K562 (cell line): ENCODE measurements around the gene HCCS. TPM values are rescaled to one million over a fixed set of nuclear protein-coding genes. Genes with fewer than 3 reads are reported as not detected.

Experiments used
- CAMTA2 ChIP-seq: fragments of 250-450 bp; sonication (Bioruptor Pico); conservative IDR thresholded peaks from 2 replicates; pipeline ENCODE4 v1.5.1; 2022
- CBX5 ChIP-seq: IDR thresholded peaks from 2 replicates; pipeline ENCODE4 v1.6.1; 2014; ENCODE audit warnings: low read depth, borderline replicate concordance
- FOS ChIP-seq: IDR thresholded peaks from 3 replicates; pipeline ENCODE4 v1.6.1; 2011; ENCODE audit not compliant: insufficient read length; ENCODE audit errors: extremely low read depth
- KDM5B ChIP-seq: fragments of 200-600 bp; sonication (generic); IDR thresholded peaks from 2 replicates; pipeline ENCODE4 v1.6.1; 2012; ENCODE audit warnings: low read depth, mild to moderate bottlenecking, moderate library complexity, low read length, control low read depth, inconsistent platforms; ENCODE audit not compliant: insufficient replicate concordance
- PBX2 ChIP-seq, 2 experiments: IDR thresholded peaks in 1 of 2; conservative IDR thresholded peaks in 1 of 2; 2 replicates each; pipeline ENCODE4 v1.6.1; 2016; ENCODE audit warnings: low read depth in 2 of 2, mild to moderate bottlenecking in 1 of 2, missing compliant biosample characterization in 1 of 2, missing genetic modification characterization in 1 of 2, moderate library complexity in 1 of 2
- SIN3B ChIP-seq: fragments of 450-650 bp; IDR thresholded peaks from 2 replicates; pipeline ENCODE4 v1.6.1; 2017; ENCODE audit warnings: low read depth, mild to moderate bottlenecking, moderate library complexity
- SP2 ChIP-seq: IDR thresholded peaks from 2 replicates; pipeline ENCODE4 v1.6.1; 2011; ENCODE audit warnings: mild to moderate bottlenecking, low read depth, low read length, moderate library complexity; ENCODE audit not compliant: poor library complexity, severe bottlenecking; ENCODE audit errors: extremely low read depth
- TRIM24 ChIP-seq, 2 experiments: fragments of 450-650 bp; IDR thresholded peaks; 2 replicates each; pipeline ENCODE4 v1.6.1; 2016
- VEZF1 ChIP-seq: fragments of 200-800 bp; sonication (Bioruptor generic); IDR thresholded peaks from 2 replicates; pipeline ENCODE4 v1.6.1; 2017; ENCODE audit warnings: missing genetic modification characterization, missing compliant biosample characterization
- ZBTB2 ChIP-seq: fragments of 450-650 bp; IDR thresholded peaks from 2 replicates; pipeline ENCODE4 v1.6.1; 2016; ENCODE audit warnings: antibody characterized with exemption
- polyA plus RNA-seq, 8 experiments: library from polyadenylated mRNA; depleted of rRNA in 4 of 8; stranded (reverse) in 5 of 8; unstranded in 3 of 8; fragments of >200 nt; fragmentation: Nextera tagmentation in 2 of 8; fragmentation: Illumina TruSeq in 1 of 8; extraction: Ambion mirVana in 2 of 8; extraction: Trizol in 1 of 8; gene quantifications; 2 replicates each; pipeline versions ENCODE4 v1.2.1 to v1.2.3, GENCODE V29; 2011 to 2014; ENCODE audit warnings: inconsistent platforms in 1 of 8, missing spikeins in 1 of 8
- total RNA-seq, 7 experiments: library from RNA; depleted of rRNA in 6 of 7; stranded (reverse); fragments of >200 nt in 6 of 7; fragmentation: Illumina TruSeq in 2 of 7; extraction: Trizol in 2 of 7; gene quantifications; 2 replicates each; pipeline versions ENCODE4 v1.2.1 to v1.2.3, GENCODE V29; 2011 to 2021; ENCODE audit warnings: low replicate concordance in 1 of 7
- TF ChIP-seq, protein P1 (sequence below): sonication (generic); formaldehyde crosslinking; IDR thresholded peaks from 2 replicates; pipeline ENCODE4 v1.8.1; 2023; ENCODE audit warnings: mild to moderate bottlenecking, missing genetic modification reagents, moderate library complexity
- TF ChIP-seq, protein P2 (sequence below): fragments of 250-450 bp; sonication (Bioruptor Pico); IDR thresholded peaks from 2 replicates; pipeline ENCODE4 v1.5.1; 2021; ENCODE audit warnings: mild to moderate bottlenecking

The HCCS gene
- total and polyA plus RNA-seq, 9 of the 15 experiments (the other 6 are each of a cell fraction or from before 2014, with no cell fraction given), result 22.9 to 81.5 (median 66.9) TPM

GRCh38 chrX:11113731-11114130 lies 2.6 kb downstream of the HCCS start (continued):
- TF ChIP-seq PBX2 (CRISPR knock-in tag; IDR thresholded peaks at IDR 0.05; ENCODE audit: low read depth) (no peak), PBX2 (tag; conservative IDR thresholded peaks at IDR 0.05; ENCODE audit: low read depth) (no peak), SP2 (no peak), CBX5 (no peak), ZBTB2 (no peak), KDM5B (no peak), FOS (no peak), TRIM24 (IDR thresholded peaks at IDR 0.05) (no peak), VEZF1 (CRISPR knock-in tag) (no peak), SIN3B (no peak), CAMTA2 (CRISPR knock-in tag) (no peak)
- TF ChIP-seq, protein P1, sequence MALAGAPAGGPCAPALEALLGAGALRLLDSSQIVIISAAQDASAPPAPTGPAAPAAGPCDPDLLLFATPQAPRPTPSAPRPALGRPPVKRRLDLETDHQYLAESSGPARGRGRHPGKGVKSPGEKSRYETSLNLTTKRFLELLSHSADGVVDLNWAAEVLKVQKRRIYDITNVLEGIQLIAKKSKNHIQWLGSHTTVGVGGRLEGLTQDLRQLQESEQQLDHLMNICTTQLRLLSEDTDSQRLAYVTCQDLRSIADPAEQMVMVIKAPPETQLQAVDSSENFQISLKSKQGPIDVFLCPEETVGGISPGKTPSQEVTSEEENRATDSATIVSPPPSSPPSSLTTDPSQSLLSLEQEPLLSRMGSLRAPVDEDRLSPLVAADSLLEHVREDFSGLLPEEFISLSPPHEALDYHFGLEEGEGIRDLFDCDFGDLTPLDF (CRISPR knock-in tag), result no peak
- TF ChIP-seq, protein P2, sequence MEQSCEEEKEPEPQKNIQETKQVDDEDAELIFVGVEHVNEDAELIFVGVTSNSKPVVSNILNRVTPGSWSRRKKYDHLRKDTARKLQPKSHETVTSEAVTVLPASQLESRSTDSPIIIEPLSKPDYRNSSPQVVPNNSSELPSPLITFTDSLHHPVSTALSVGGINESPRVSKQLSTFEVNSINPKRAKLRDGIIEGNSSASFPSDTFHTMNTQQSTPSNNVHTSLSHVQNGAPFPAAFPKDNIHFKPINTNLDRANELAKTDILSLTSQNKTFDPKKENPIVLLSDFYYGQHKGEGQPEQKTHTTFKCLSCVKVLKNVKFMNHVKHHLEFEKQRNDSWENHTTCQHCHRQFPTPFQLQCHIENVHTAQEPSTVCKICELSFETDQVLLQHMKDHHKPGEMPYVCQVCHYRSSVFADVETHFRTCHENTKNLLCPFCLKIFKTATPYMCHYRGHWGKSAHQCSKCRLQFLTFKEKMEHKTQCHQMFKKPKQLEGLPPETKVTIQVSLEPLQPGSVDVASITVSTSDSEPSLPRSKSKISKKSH (CRISPR knock-in tag), result no peak
- TF ChIP-seq, all 486 proteins: peak for 0
